Effector memory CD4-positive, alpha-beta T cell (primary cell): ENCODE data around the gene TGM3.

Source experiments
- DNase-seq, 3 donors: peaks; one replicate each; pipeline ENCODE4 v3.0.0-alpha.2; 2020
- H3K27ac ChIP-seq: 2 replicates; pipeline ENCODE4 v1.7.0; 2013; ENCODE audit warnings: mild to moderate bottlenecking, low read length, moderate library complexity; ENCODE audit not compliant: insufficient read depth, poor library complexity, severe bottlenecking
- H3K27me3 ChIP-seq: replicated peaks from 2 replicates; pipeline ENCODE4 v1.7.0; 2013; ENCODE audit warnings: mild to moderate bottlenecking, low read length; ENCODE audit not compliant: insufficient read depth, control insufficient read depth, poor library complexity, severe bottlenecking
- H3K36me3 ChIP-seq: 2 replicates; pipeline ENCODE4 v1.7.0; 2013; ENCODE audit warnings: mild to moderate bottlenecking, low read length, moderate library complexity; ENCODE audit not compliant: control insufficient read depth, insufficient read depth
- H3K4me1 ChIP-seq: 2 replicates; pipeline ENCODE4 v1.7.0; 2013; ENCODE audit warnings: low read length, mild to moderate bottlenecking; ENCODE audit not compliant: control insufficient read depth, insufficient read depth, poor library complexity, severe bottlenecking
- H3K4me3 ChIP-seq: 2 replicates; pipeline ENCODE4 v1.7.0; 2013; ENCODE audit warnings: low read length, low read depth, mild to moderate bottlenecking; ENCODE audit not compliant: insufficient read depth, poor library complexity, severe bottlenecking
- H3K9me3 ChIP-seq: 2 replicates; pipeline ENCODE4 v1.7.0; 2013; ENCODE audit warnings: mild to moderate bottlenecking, low read length, moderate library complexity; ENCODE audit not compliant: control insufficient read depth

The TGM3 gene

GRCh38 chr20:2364044-2364443 is 68.2 kb downstream of the TGM3 start:
- Histone ChIP-seq H3K4me3 (no peak overlapping the region), H3K36me3 (no peaks in the 10 kb centered on the region), H3K4me1 (no peaks in the 10 kb centered on the region), H3K9me3 (peaks cover 4% of the 10 kb centered on the region), H3K27ac (no peak overlapping the region), H3K27me3 (no peaks in the 10 kb centered on the region)
- DNase-seq, result no peak

GRCh38 chr20:2365091-2365490 is 69.3 kb downstream of the TGM3 start:
- H3K4me3 ChIP-seq, result no peak overlapping the region
- H3K27ac ChIP-seq, result no peak overlapping the region
- H3K9me3 ChIP-seq, result peaks cover 4% of the 10 kb centered on the region
- H3K4me1 ChIP-seq, result no peaks in the 10 kb centered on the region
- H3K36me3 ChIP-seq, result no peaks in the 10 kb centered on the region
- H3K27me3 ChIP-seq, result no peaks in the 10 kb centered on the region
- no peak for DNase-seq

GRCh38 chr20:2365666-2366065 is 69.9 kb downstream of the TGM3 start:
- H3K9me3 ChIP-seq, result peaks cover 4% of the 10 kb centered on the region
- no peak overlapping the region for H3K4me3 ChIP-seq
- H3K27ac ChIP-seq, result no peak overlapping the region
- no peaks in the 10 kb centered on the region for H3K27me3 ChIP-seq
- DNase-seq, result no peak
- H3K4me1 ChIP-seq, result no peaks in the 10 kb centered on the region
- no peaks in the 10 kb centered on the region for H3K36me3 ChIP-seq

GRCh38 chr20:2368621-2369020 is 72.8 kb downstream of the TGM3 start:
- Histone ChIP-seq H3K36me3 (no peaks in the 10 kb centered on the region), H3K4me3 (no peak overlapping the region), H3K9me3 (no peaks in the 10 kb centered on the region), H3K4me1 (no peaks in the 10 kb centered on the region), H3K27me3 (peaks cover 2% of the 10 kb centered on the region), H3K27ac (no peak overlapping the region)
- DNase-seq, result no peak

- Histone ChIP-seq H3K4me3 (no peak overlapping the region), H3K9me3 (no peaks in the 10 kb centered on the region), H3K36me3 (no peaks in the 10 kb centered on the region), H3K27ac (no peak overlapping the region), H3K27me3 (peaks cover 2% of the 10 kb centered on the region), H3K4me1 (no peaks in the 10 kb centered on the region)
- no peak for DNase-seq
These were observed 77.3 kb downstream of the TGM3 start for GRCh38 chr20:2373098-2373497.

GRCh38 chr20:2374346-2375125 is 78.7 kb downstream of the TGM3 start:
- no peaks in the 10 kb centered on the region for H3K9me3 ChIP-seq
- H3K27ac ChIP-seq, result no peak overlapping the region
- H3K4me1 ChIP-seq, result peaks cover 10% of the 10 kb centered on the region
- no peaks in the 10 kb centered on the region for H3K36me3 ChIP-seq
- no peak for DNase-seq
- no peak overlapping the region for H3K4me3 ChIP-seq
- H3K27me3 ChIP-seq, result peaks cover 2% of the 10 kb centered on the region

- no peak for DNase-seq
- Histone ChIP-seq H3K4me1 (peaks cover 14% of the 10 kb centered on the region), H3K27ac (no peak overlapping the region), H3K9me3 (no peaks in the 10 kb centered on the region), H3K4me3 (no peak overlapping the region), H3K27me3 (no peaks in the 10 kb centered on the region), H3K36me3 (no peaks in the 10 kb centered on the region)
These were observed 83.1 kb downstream of the TGM3 start for GRCh38 chr20:2378893-2379292.

- Histone ChIP-seq H3K4me3 (no peak overlapping the region), H3K27ac (no peak overlapping the region), H3K9me3 (no peaks in the 10 kb centered on the region), H3K36me3 (no peaks in the 10 kb centered on the region), H3K4me1 (peaks cover 14% of the 10 kb centered on the region), H3K27me3 (no peaks in the 10 kb centered on the region)
- peak in 1 of 3 donors; percentile 5 for DNase-seq
These were observed 83.9 kb downstream of the TGM3 start for GRCh38 chr20:2379511-2380229.

GRCh38 chr20:2380601-2381000 is 84.8 kb downstream of the TGM3 start, which contains the start of gene TGM6:
TGM6 (plus strand) TSS chr20:2380901; CDS start chr20:2380969, 68 bp downstream.
- no peak for DNase-seq
- H3K9me3 ChIP-seq, result no peaks in the 10 kb centered on the region
- no peaks in the 10 kb centered on the region for H3K27me3 ChIP-seq
- H3K27ac ChIP-seq, result no peak within 1 kb of the TSS
- no peaks in the 10 kb centered on the region for H3K36me3 ChIP-seq
- H3K4me1 ChIP-seq, result peaks cover 14% of the 10 kb centered on the region
- H3K4me3 ChIP-seq, result no peak within 1 kb of the TSS

GRCh38 chr20:2381303-2381702 is 85.5 kb downstream of the TGM3 start:
- Histone ChIP-seq H3K4me3 (no peak overlapping the region), H3K4me1 (peaks cover 14% of the 10 kb centered on the region), H3K9me3 (no peaks in the 10 kb centered on the region), H3K36me3 (no peaks in the 10 kb centered on the region), H3K27ac (no peak overlapping the region), H3K27me3 (no peaks in the 10 kb centered on the region)
- no peak for DNase-seq
